ENCODE measurements around the gene CTTNBP2NL. TPM values are rescaled to one million over a fixed set of nuclear protein-coding genes. Genes with fewer than 3 reads are reported as not detected.
"Not testable (repeated sequence)": the region's sequence is repeated elsewhere in the genome, so short reads cannot be mapped to it uniquely, and the experiment has no call there.

Gene CTTNBP2NL
- total RNA-seq, 2 donors from 2014 or later: 4.0 to 7.2 TPM

- Mint-ChIP-seq H3K27ac (no peak overlapping the region), H3K9me3 (no peaks in the 10 kb centered on the region), H3K4me3 (no peak overlapping the region), H3K4me1 (no peaks in the 10 kb centered on the region), H3K27me3 (peaks cover 10% of the 10 kb centered on the region), H3K36me3 (ENCODE audit: low read depth) (peaks cover 10% of the 10 kb centered on the region)
- no peak for ATAC-seq (replicated peaks)
Observed at GRCh38 chr1:112454316-112454715, 58.3 kb downstream of the CTTNBP2NL start.

- H3K9me3 Mint-ChIP-seq: no peaks in the 10 kb centered on the region
- peaks cover 10% of the 10 kb centered on the region for H3K27me3 Mint-ChIP-seq
- H3K4me3 Mint-ChIP-seq: no peak overlapping the region
- ATAC-seq (replicated peaks): no peak
- peaks cover 10% of the 10 kb centered on the region for H3K36me3 Mint-ChIP-seq (ENCODE audit: low read depth)
- peak overlapping the region; percentile 50 for H3K27ac Mint-ChIP-seq
- H3K4me1 Mint-ChIP-seq: no peaks in the 10 kb centered on the region
Observed at GRCh38 chr1:112457241-112457640, 61.2 kb downstream of the CTTNBP2NL start.

GRCh38 chr1:112457955-112458354, 61.9 kb downstream of the CTTNBP2NL start:
- Mint-ChIP-seq H3K4me3 (no peak overlapping the region), H3K4me1 (no peaks in the 10 kb centered on the region), H3K36me3 (ENCODE audit: low read depth) (peaks cover 10% of the 10 kb centered on the region), H3K9me3 (no peaks in the 10 kb centered on the region), H3K27me3 (peaks cover 16% of the 10 kb centered on the region), H3K27ac (no peak overlapping the region)
- no peak for ATAC-seq (replicated peaks)

- Mint-ChIP-seq H3K36me3 (ENCODE audit: low read depth) (peaks cover 10% of the 10 kb centered on the region), H3K27ac (no peak overlapping the region), H3K9me3 (no peaks in the 10 kb centered on the region), H3K4me3 (no peak overlapping the region), H3K4me1 (no peaks in the 10 kb centered on the region), H3K27me3 (peaks cover 16% of the 10 kb centered on the region)
- no peak for ATAC-seq (replicated peaks)
Observed at GRCh38 chr1:112458756-112459155, 62.7 kb downstream of the CTTNBP2NL start.

GRCh38 chr1:112460615-112461014, 64.6 kb downstream of the CTTNBP2NL start:
- Mint-ChIP-seq H3K9me3 (no peaks in the 10 kb centered on the region), H3K4me1 (peaks cover 3% of the 10 kb centered on the region), H3K27me3 (peaks cover 15% of the 10 kb centered on the region), H3K27ac (no peak overlapping the region), H3K4me3 (no peak overlapping the region), H3K36me3 (ENCODE audit: low read depth) (peaks cover 9% of the 10 kb centered on the region)
- ATAC-seq (replicated peaks): no peak

- Mint-ChIP-seq H3K27ac (no peak overlapping the region), H3K4me3 (no peak overlapping the region), H3K36me3 (ENCODE audit: low read depth) (peaks cover 4% of the 10 kb centered on the region), H3K4me1 (peaks cover 6% of the 10 kb centered on the region), H3K27me3 (peaks cover 10% of the 10 kb centered on the region), H3K9me3 (no peaks in the 10 kb centered on the region)
- no peak for ATAC-seq (replicated peaks)
Observed at GRCh38 chr1:112461200-112461871, 65.3 kb downstream of the CTTNBP2NL start.

- ATAC-seq (replicated peaks): no peak
- peaks cover 6% of the 10 kb centered on the region for H3K4me1 Mint-ChIP-seq
- no peak overlapping the region for H3K4me3 Mint-ChIP-seq
- H3K36me3 Mint-ChIP-seq (ENCODE audit: low read depth): no peaks in the 10 kb centered on the region
- no peaks in the 10 kb centered on the region for H3K9me3 Mint-ChIP-seq
- H3K27me3 Mint-ChIP-seq: peaks cover 13% of the 10 kb centered on the region
- H3K27ac Mint-ChIP-seq: no peak overlapping the region
Observed at GRCh38 chr1:112462953-112463279, 66.9 kb downstream of the CTTNBP2NL start.

- no peak for ATAC-seq (replicated peaks)
- Mint-ChIP-seq H3K9me3 (no peaks in the 10 kb centered on the region), H3K27me3 (peaks cover 13% of the 10 kb centered on the region), H3K27ac (no peak overlapping the region), H3K36me3 (ENCODE audit: low read depth) (no peaks in the 10 kb centered on the region), H3K4me1 (peaks cover 6% of the 10 kb centered on the region), H3K4me3 (no peak overlapping the region)
Observed at GRCh38 chr1:112464501-112464900, 68.5 kb downstream of the CTTNBP2NL start.

- H3K4me1 Mint-ChIP-seq: peaks cover 6% of the 10 kb centered on the region
- peak overlapping the region; percentile 83 for H3K4me3 Mint-ChIP-seq
- no peak for ATAC-seq (replicated peaks)
- peaks cover 17% of the 10 kb centered on the region for H3K27me3 Mint-ChIP-seq
- H3K36me3 Mint-ChIP-seq (ENCODE audit: low read depth): no peaks in the 10 kb centered on the region
- H3K9me3 Mint-ChIP-seq: no peaks in the 10 kb centered on the region
- peak overlapping the region; percentile 76 for H3K27ac Mint-ChIP-seq
Observed at GRCh38 chr1:112465122-112465521, 69.1 kb downstream of the CTTNBP2NL start.

- ATAC-seq (replicated peaks): peak; percentile 96
- Mint-ChIP-seq H3K4me1 (peaks cover 6% of the 10 kb centered on the region), H3K4me3 (peak overlapping the region; percentile 83), H3K9me3 (no peaks in the 10 kb centered on the region), H3K27me3 (peaks cover 21% of the 10 kb centered on the region), H3K36me3 (ENCODE audit: low read depth) (no peaks in the 10 kb centered on the region), H3K27ac (peak overlapping the region; percentile 76)
Observed at GRCh38 chr1:112466078-112466660, 70.2 kb downstream of the CTTNBP2NL start.

GRCh38 chr1:112470324-112470723, 74.3 kb downstream of the CTTNBP2NL start:
- H3K27me3 Mint-ChIP-seq: peaks cover 33% of the 10 kb centered on the region
- not testable (repeated sequence) for H3K9me3 Mint-ChIP-seq; H3K4me1 Mint-ChIP-seq; ATAC-seq (replicated peaks); H3K27ac Mint-ChIP-seq; H3K4me3 Mint-ChIP-seq; H3K36me3 Mint-ChIP-seq (ENCODE audit: low read depth)

GRCh38 chr1:112470966-112471365, 75.0 kb downstream of the CTTNBP2NL start:
- peaks cover under 1% of the 10 kb centered on the region for H3K9me3 Mint-ChIP-seq
- no peak for ATAC-seq (replicated peaks)

GRCh38 chr1:112472142-112472541, 76.1 kb downstream of the CTTNBP2NL start:
- Mint-ChIP-seq H3K9me3 (peaks cover 5% of the 10 kb centered on the region), H3K27me3 (peaks cover 35% of the 10 kb centered on the region), H3K27ac (no peak overlapping the region)

More at GRCh38 chr1:112470966-112471365, 75.0 kb downstream of the CTTNBP2NL start:
- Mint-ChIP-seq H3K4me1 (no peaks in the 10 kb centered on the region), H3K27me3 (peaks cover 35% of the 10 kb centered on the region), H3K4me3 (no peak overlapping the region), H3K27ac (no peak overlapping the region), H3K36me3 (ENCODE audit: low read depth) (no peaks in the 10 kb centered on the region)

GRCh38 chr1:112477550-112477949, 81.5 kb downstream of the CTTNBP2NL start:
- H3K27me3 Mint-ChIP-seq: peaks cover 16% of the 10 kb centered on the region
- H3K9me3 Mint-ChIP-seq: peaks cover 14% of the 10 kb centered on the region
- no peak for ATAC-seq (replicated peaks)
- no peak overlapping the region for H3K4me3 Mint-ChIP-seq
- H3K27ac Mint-ChIP-seq: no peak overlapping the region
- no peaks in the 10 kb centered on the region for H3K36me3 Mint-ChIP-seq (ENCODE audit: low read depth)
- H3K4me1 Mint-ChIP-seq: no peaks in the 10 kb centered on the region

More at GRCh38 chr1:112472142-112472541, 76.1 kb downstream of the CTTNBP2NL start:
- ATAC-seq (replicated peaks): no peak
- Mint-ChIP-seq H3K4me1 (no peaks in the 10 kb centered on the region), H3K36me3 (ENCODE audit: low read depth) (no peaks in the 10 kb centered on the region), H3K4me3 (no peak overlapping the region)

GRCh38 chr1:112478314-112478713, 82.3 kb downstream of the CTTNBP2NL start:
- Mint-ChIP-seq H3K27me3 (peaks cover 13% of the 10 kb centered on the region), H3K9me3 (peaks cover 14% of the 10 kb centered on the region), H3K36me3 (ENCODE audit: low read depth) (no peaks in the 10 kb centered on the region), H3K4me1 (no peaks in the 10 kb centered on the region), H3K4me3 (no peak overlapping the region), H3K27ac (no peak overlapping the region)
- no peak for ATAC-seq (replicated peaks)

Measured in activated T-helper 17 cell treated with anti-CD3 and anti-CD28 coated beads, Interleukin-2, amount 50 U/mL, for 72 hours (primary cell).